CD4-positive, alpha-beta T cell (primary cell): Measurements from ENCODE around the gene SAMD8. TPM values are rescaled to one million over a fixed set of nuclear protein-coding genes. Genes with fewer than 3 reads are reported as not detected.

Experiments used
- ATAC-seq: fragments of 200-7000 bp; cut with Tn5 transposase; one replicate; pipeline ENCODE4 v1.10.0; 2022; ENCODE audit warnings: mild to moderate bottlenecking; ENCODE audit not compliant: poor library complexity
- CTCF ChIA-PET: fragments of 350-600 bp; sonication (Branson Sonifier 250); formaldehyde crosslinking; loops from one replicate; lab custom pipeline; 2021; ENCODE audit warnings: antibody characterized with exemption, inconsistent platforms; lab: Charles Lee
- POLR2A ChIA-PET: fragments of 350-600 bp; sonication (Branson Sonifier 250); formaldehyde crosslinking; loops from one replicate; lab custom pipeline; 2021; ENCODE audit warnings: antibody characterized with exemption, inconsistent platforms; lab: Charles Lee
- DNase-seq, 14 experiments: peaks; one replicate each; pipeline ENCODE4 v3.0.0-alpha.2; 2013 to 2020; ENCODE audit warnings: mixed read lengths in 2 of 14
- H3K27ac ChIP-seq, 2 donors: one replicate each; pipeline versions ENCODE4 v1.5.1 to v1.7.0; 2013; ENCODE audit warnings: low read length in 2 of 2, low read depth in 1 of 2, mild to moderate bottlenecking in 1 of 2
- H3K27me3 ChIP-seq, 2 experiments: 1 replicate in 1 of 2; 2 replicates in 1 of 2; pipeline versions ENCODE4 v1.6.1 to v1.7.0; 2013; ENCODE audit warnings: low read length in 2 of 2, control low read depth in 1 of 2, mild to moderate bottlenecking in 1 of 2, moderate library complexity in 1 of 2; ENCODE audit not compliant: insufficient read depth in 2 of 2, control insufficient read depth in 1 of 2
- H3K36me3 ChIP-seq: one replicate; pipeline ENCODE4 v1.6.1; 2013; ENCODE audit warnings: low read length, control low read depth; ENCODE audit not compliant: insufficient read depth
- H3K4me1 ChIP-seq: one replicate; pipeline ENCODE4 v1.6.1; 2013; ENCODE audit warnings: low read length, control low read depth; ENCODE audit not compliant: insufficient read depth
- H3K4me3 ChIP-seq: one replicate; pipeline ENCODE4 v1.5.1; 2013; ENCODE audit warnings: mild to moderate bottlenecking, low read length, moderate library complexity
- H3K9me3 ChIP-seq, 2 experiments: 1 replicate in 1 of 2; 2 replicates in 1 of 2; pipeline versions ENCODE4 v1.6.1 to v1.7.0; 2013; ENCODE audit warnings: low read length in 2 of 2, mild to moderate bottlenecking in 2 of 2, control low read depth in 1 of 2, moderate library complexity in 1 of 2; ENCODE audit not compliant: control insufficient read depth in 1 of 2, insufficient read depth in 1 of 2
- H3K27ac Mint-ChIP-seq: one replicate; pipeline ENCODE4 v1.8.0; 2020; ENCODE audit warnings: mixed read lengths
- H3K27me3 Mint-ChIP-seq: one replicate; pipeline ENCODE4 v1.8.0; 2021; ENCODE audit warnings: mixed read lengths
- H3K36me3 Mint-ChIP-seq: one replicate; pipeline ENCODE4 v1.8.0; 2021; ENCODE audit warnings: low read depth, mixed read lengths
- H3K4me1 Mint-ChIP-seq: one replicate; pipeline ENCODE4 v1.8.0; 2021; ENCODE audit warnings: low read depth, mixed read lengths
- H3K4me3 Mint-ChIP-seq: one replicate; pipeline ENCODE4 v1.8.0; 2020; ENCODE audit warnings: mild to moderate bottlenecking, mixed read lengths
- H3K9me3 Mint-ChIP-seq: one replicate; pipeline ENCODE4 v1.8.0; 2020; ENCODE audit warnings: mixed read lengths
- CTCF ChIP-seq: fragments of 200-600 bp; IDR thresholded peaks from one replicate; pipeline ENCODE4 v1.8.0; 2022; ENCODE audit warnings: antibody characterized with exemption, mild to moderate bottlenecking
- intact Hi-C, 2 experiments: fragments of 100-400 bp; cut with DNase I in 1 of 2; cut with micrococcal nuclease in 1 of 2; formaldehyde crosslinking; loops; one replicate each; pipeline versions ENCODE4 v1.15.1 to v1.9.0; 2023 to 2025; cut with DNase I, micrococcal nuclease
- total RNA-seq, 174 experiments: library from RNA in 2 of 174; stranded (reverse) in 2 of 174; gene quantifications; one replicate each; pipeline ENCODE4 v1.2.3 and lab custom pipeline; 2021 to 2026

SAMD8 gene
- total RNA-seq, 2 experiments from 2014 or later: 34.1 to 37.4 TPM

- Mint-ChIP-seq H3K36me3 (no peaks in the 10 kb centered on the region), H3K4me3 (no peak overlapping the region), H3K27me3 (no peaks in the 10 kb centered on the region), H3K27ac (no peak overlapping the region), H3K9me3 (no peaks in the 10 kb centered on the region), H3K4me1 (peaks cover 15% of the 10 kb centered on the region)
- Histone ChIP-seq H3K4me1 (peaks cover 14% of the 10 kb centered on the region), H3K36me3 (no peaks in the 10 kb centered on the region), H3K27me3 (no peaks in the 10 kb centered on the region), H3K4me3 (no peak overlapping the region), H3K9me3 (no peaks in the 10 kb centered on the region), H3K27ac (no peak overlapping the region)
- DNase-seq (no peak), ATAC-seq (no peak)
- POLR2A ChIA-PET: no interaction called here
- CTCF ChIA-PET: no interaction called here
- TF ChIP-seq CTCF: no peak
- intact Hi-C loops: no loop called here
These were observed 22.8 kb upstream of the SAMD8 start for GRCh38 chr10:75088640-75089039.

- TF ChIP-seq CTCF: no peak
These were observed 21.8 kb upstream of the SAMD8 start for GRCh38 chr10:75089634-75090033.

GRCh38 chr10:75091146-75091545 lies 20.3 kb upstream of the SAMD8 start:
- Histone ChIP-seq H3K27ac (no peak overlapping the region), H3K4me3 (no peak overlapping the region), H3K9me3 (no peaks in the 10 kb centered on the region), H3K27me3 (no peaks in the 10 kb centered on the region), H3K4me1 (peaks cover 14% of the 10 kb centered on the region), H3K36me3 (no peaks in the 10 kb centered on the region)
- TF ChIP-seq CTCF: no peak
- peaks cover 15% of the 10 kb centered on the region for H3K4me1 Mint-ChIP-seq
- no peak overlapping the region for H3K27ac Mint-ChIP-seq
- ChIA-PET CTCF (no interaction called here), POLR2A (interaction anchor here (0.6 to 0.7 kb wide), 2 partner anchors 54 to 182 kb away, joined by 3 read pairs; no protein-coding TSS in a partner anchor)
- intact Hi-C loops: loop anchor here (5.0 to 10.0 kb wide), 2 partner anchors 59 to 956 kb away; no protein-coding TSS in a partner anchor
- H3K27me3 Mint-ChIP-seq: no peaks in the 10 kb centered on the region
- H3K4me3 Mint-ChIP-seq: no peak overlapping the region
- no peaks in the 10 kb centered on the region for H3K9me3 Mint-ChIP-seq
- ATAC-seq: no peak
- H3K36me3 Mint-ChIP-seq: no peaks in the 10 kb centered on the region
- no peak for DNase-seq

More at GRCh38 chr10:75089634-75090033, 21.8 kb upstream of the SAMD8 start:
- ATAC-seq: no peak
- Histone ChIP-seq H3K4me1 (peaks cover 14% of the 10 kb centered on the region), H3K4me3 (no peak overlapping the region), H3K27me3 (no peaks in the 10 kb centered on the region), H3K36me3 (no peaks in the 10 kb centered on the region), H3K9me3 (no peaks in the 10 kb centered on the region), H3K27ac (no peak overlapping the region)
- Mint-ChIP-seq H3K36me3 (no peaks in the 10 kb centered on the region), H3K4me3 (no peak overlapping the region), H3K4me1 (peaks cover 15% of the 10 kb centered on the region), H3K27me3 (no peaks in the 10 kb centered on the region), H3K27ac (no peak overlapping the region), H3K9me3 (no peaks in the 10 kb centered on the region)
- DNase-seq: peak in 1 of 14 experiments; percentile 10
- intact Hi-C loops: loop anchor here (5.0 to 10.0 kb wide), 2 partner anchors 57 to 955 kb away; no protein-coding TSS in a partner anchor
- CTCF ChIA-PET: interaction anchor here (1.3 kb wide), 1 partner anchor 146 kb away, joined by 3 read pairs; the partner anchor contains the start of gene COMTD1
- POLR2A ChIA-PET: no interaction called here
